Uterus (tissue), 4 donors: ENCODE data around the gene UFSP2. TPM values are rescaled to one million over a fixed set of nuclear protein-coding genes. Genes with fewer than 3 reads are reported as not detected.

Experiments used
- DNase-seq, 2 donors: peaks; one replicate each; pipeline ENCODE4 v3.0.0-alpha.2; 2019 to 2020
- H3K27ac ChIP-seq, 2 donors: fragments of 200-600 bp; sonication (generic); 1 replicate in 1 of 2; 2 replicates in 1 of 2; pipeline ENCODE4 v1.5.1; 2016 to 2018
- H3K27me3 ChIP-seq, 2 donors: fragments of 200-600 bp; sonication (generic); one replicate each; pipeline ENCODE4 v1.5.1; 2018 to 2019; ENCODE audit warnings: control low read depth in 1 of 2
- H3K36me3 ChIP-seq, 2 donors: fragments of 200-600 bp; sonication (generic); one replicate each; pipeline ENCODE4 v1.5.1; 2019; ENCODE audit warnings: control low read depth in 1 of 2
- H3K4me1 ChIP-seq, 2 donors: fragments of 200-600 bp; sonication (generic); one replicate each; pipeline ENCODE4 v1.5.1; 2018 to 2019; ENCODE audit warnings: control low read depth in 1 of 2
- H3K4me3 ChIP-seq, 2 donors: fragments of 200-600 bp; sonication (generic); 1 replicate in 1 of 2; 2 replicates in 1 of 2; pipeline ENCODE4 v1.5.1; 2018 to 2019; ENCODE audit warnings: mild to moderate bottlenecking in 1 of 2
- H3K9me3 ChIP-seq, 2 donors: fragments of 200-600 bp; sonication (generic); one replicate each; pipeline ENCODE4 v1.5.1; 2019; ENCODE audit warnings: control low read depth in 1 of 2
- CTCF ChIP-seq, 4 experiments: fragments of 200-600 bp in 2 of 4; fragments of 450-650 bp in 2 of 4; sonication (generic) in 2 of 4; IDR thresholded peaks; one replicate each; pipeline ENCODE4 v1.5.1; 2016 to 2019; ENCODE audit warnings: antibody characterized with exemption in 4 of 4, mild to moderate bottlenecking in 2 of 4, moderate library complexity in 1 of 4
- POLR2A ChIP-seq, 2 donors: fragments of 450-650 bp; IDR thresholded peaks; one replicate each; pipeline ENCODE4 v1.6.1; 2016; ENCODE audit warnings: antibody characterized with exemption in 2 of 2, mild to moderate bottlenecking in 1 of 2, moderate library complexity in 1 of 2
- intact Hi-C: fragments of 100-400 bp; cut with DNase I; formaldehyde crosslinking; loops from one replicate; pipeline ENCODE4 v1.15.1; 2023; ENCODE audit warnings: low total_unique reads
- total RNA-seq, 4 donors: library from RNA; depleted of rRNA in 3 of 4; stranded (reverse); fragments of >200 nt in 3 of 4; gene quantifications; one replicate each; pipeline versions ENCODE4 v1.1.0 to v1.2.4, GENCODE V29; 2014 to 2023
- donor health status: DM: yes; HTN: yes; CAD: no.

The UFSP2 gene, protein sequence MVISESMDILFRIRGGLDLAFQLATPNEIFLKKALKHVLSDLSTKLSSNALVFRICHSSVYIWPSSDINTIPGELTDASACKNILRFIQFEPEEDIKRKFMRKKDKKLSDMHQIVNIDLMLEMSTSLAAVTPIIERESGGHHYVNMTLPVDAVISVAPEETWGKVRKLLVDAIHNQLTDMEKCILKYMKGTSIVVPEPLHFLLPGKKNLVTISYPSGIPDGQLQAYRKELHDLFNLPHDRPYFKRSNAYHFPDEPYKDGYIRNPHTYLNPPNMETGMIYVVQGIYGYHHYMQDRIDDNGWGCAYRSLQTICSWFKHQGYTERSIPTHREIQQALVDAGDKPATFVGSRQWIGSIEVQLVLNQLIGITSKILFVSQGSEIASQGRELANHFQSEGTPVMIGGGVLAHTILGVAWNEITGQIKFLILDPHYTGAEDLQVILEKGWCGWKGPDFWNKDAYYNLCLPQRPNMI
- 100 to 1,000 TPM in 1 of 4 donors, 10 to 100 TPM in 3; 18.2 to 170 (median 55.8) TPM for total RNA-seq

GRCh38 chr4:185425647-185426352, at the start of gene UFSP2:
Gene UFSP2, minus strand, starts transcription at chr4:185425964. Its CDS starts 96 bp downstream, at chr4:185425868.
- Histone ChIP-seq H3K4me3 (peak within 1 kb of the TSS; percentile 91 to 98), H3K27me3 (no peaks in the 10 kb centered on the region), H3K27ac (peak within 1 kb of the TSS; percentile 97), H3K4me1 (peaks cover 0 to 6% of the 10 kb centered on the region in 2 donors), H3K9me3 (no peaks in the 10 kb centered on the region), H3K36me3 (no peaks in the 10 kb centered on the region)
- intact Hi-C loops = no loop called here
- TF ChIP-seq POLR2A (IDR thresholded peaks at IDR 0.05) (peak; percentile 66 to 86), CTCF (IDR thresholded peaks at IDR 0.05) (peak in 1 of 4 experiments; percentile 4)
- peak; percentile 86 for DNase-seq

DNA sequence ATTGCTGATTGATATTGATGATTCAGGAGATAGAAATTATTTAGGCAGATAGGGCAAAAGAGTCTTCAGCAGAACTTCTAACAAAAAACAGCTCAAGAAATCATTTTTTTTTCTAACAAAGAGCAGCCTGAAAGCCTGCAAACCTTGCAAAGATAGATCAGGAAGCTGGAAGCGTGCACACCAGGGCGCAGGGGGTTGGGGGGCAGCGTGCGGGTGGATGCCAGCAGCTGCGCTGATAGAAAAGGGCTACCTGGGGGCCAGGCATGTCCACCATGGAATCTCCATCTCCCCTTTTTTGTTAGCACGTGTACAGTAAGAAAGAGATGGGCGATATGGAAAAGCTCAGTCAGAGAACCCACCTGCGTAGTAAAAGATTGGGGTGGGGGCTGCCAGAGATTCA, 47.5 kb upstream of the UFSP2 start:
- intact Hi-C loops = loop anchor here (5.0 kb wide), 1 partner anchor 129 kb away; no protein-coding TSS in a partner anchor
- Histone ChIP-seq H3K9me3 (no peaks in the 10 kb centered on the region), H3K36me3 (no peaks in the 10 kb centered on the region), H3K27ac (no peak overlapping the region), H3K4me1 (no peaks in the 10 kb centered on the region), H3K4me3 (no peak overlapping the region), H3K27me3 (no peaks in the 10 kb centered on the region)
- DNase-seq = no peak
- no peak for TF ChIP-seq POLR2A (IDR thresholded peaks at IDR 0.05)
- no peak for TF ChIP-seq CTCF (IDR thresholded peaks at IDR 0.05)

GRCh38 chr4:185472103-185472542, 46.4 kb upstream of the UFSP2 start:
- TF ChIP-seq CTCF (IDR thresholded peaks at IDR 0.05) (no peak), POLR2A (IDR thresholded peaks at IDR 0.05) (no peak)
- Histone ChIP-seq H3K36me3 (no peaks in the 10 kb centered on the region), H3K4me1 (no peaks in the 10 kb centered on the region), H3K27ac (peak overlapping the region in 1 of 2 donors; percentile 70), H3K4me3 (peak overlapping the region; percentile 80 to 83), H3K27me3 (no peaks in the 10 kb centered on the region), H3K9me3 (no peaks in the 10 kb centered on the region)
- intact Hi-C loops = loop anchor here (5.0 kb wide), 1 partner anchor 130 kb away; no protein-coding TSS in a partner anchor
- no peak for DNase-seq

DNA sequence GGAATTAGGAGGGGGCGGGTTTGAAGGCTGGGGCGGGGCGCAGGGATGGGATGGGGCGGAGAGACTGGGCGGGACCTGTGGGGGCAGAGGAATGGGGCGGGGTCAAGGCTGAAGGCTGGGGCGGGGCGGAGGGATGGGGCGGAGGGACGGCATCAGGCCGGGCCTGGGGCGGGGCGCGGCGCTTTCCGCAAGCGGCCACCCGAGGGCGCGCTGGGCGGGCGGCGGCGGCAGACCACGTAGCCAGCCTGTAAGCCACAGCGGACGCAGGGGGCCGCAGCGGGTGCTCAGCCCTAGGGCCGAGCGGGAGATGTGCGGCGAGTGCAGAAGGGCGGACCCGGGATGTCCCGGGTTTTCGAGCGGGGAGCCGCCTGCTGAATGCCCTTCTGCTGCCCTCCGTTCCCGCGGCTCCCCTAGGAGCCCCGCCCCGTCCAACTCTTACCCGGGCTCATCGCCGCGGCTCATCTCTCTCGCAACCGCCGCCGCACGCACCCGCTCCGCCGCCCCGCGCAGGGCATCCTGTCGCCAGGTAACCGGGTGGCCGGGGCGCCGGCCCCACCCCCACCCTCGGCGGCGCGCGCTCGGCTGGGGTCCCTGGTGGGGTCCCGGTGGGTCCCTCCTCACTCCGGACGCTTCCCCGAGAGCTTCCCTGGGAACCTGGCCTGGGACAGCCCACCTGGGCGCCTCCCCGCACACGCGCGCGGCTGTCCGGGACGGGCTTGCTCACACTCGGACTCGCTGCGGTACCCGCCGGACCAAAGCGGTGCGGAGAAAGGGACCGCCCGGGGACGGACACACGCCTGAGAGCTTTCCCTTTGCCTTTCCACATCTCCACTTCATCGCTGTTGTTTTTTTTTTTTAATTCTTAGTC, 45.7 kb upstream of the UFSP2 start, which contains the start of gene CCDC110:
Gene CCDC110, minus strand, starts transcription at position 499 of the 868 bp plus-strand sequence. Its CDS starts 50 bp downstream, at position 449.
- peak; percentile 50 to 95 (median 88) for TF ChIP-seq CTCF (IDR thresholded peaks at IDR 0.05)
- TF ChIP-seq POLR2A (IDR thresholded peaks at IDR 0.05) = peak in 1 of 2 donors; percentile 73
- Histone ChIP-seq H3K27ac (peak within 1 kb of the TSS; percentile 80 to 81), H3K9me3 (no peaks in the 10 kb centered on the region), H3K4me3 (peak within 1 kb of the TSS; percentile 80 to 83), H3K4me1 (no peaks in the 10 kb centered on the region), H3K36me3 (no peaks in the 10 kb centered on the region), H3K27me3 (no peaks in the 10 kb centered on the region)
- intact Hi-C loops = loop anchor here (5.0 kb wide), 1 partner anchor 131 kb away; no protein-coding TSS in a partner anchor
- peak; percentile 92 to 98 for DNase-seq
